ENCODE measurements around the gene CYP2A7. TPM values are rescaled to one million over a fixed set of nuclear protein-coding genes. Genes with fewer than 3 reads are reported as not detected.
"Not testable (repeated sequence)": the region's sequence is repeated elsewhere in the genome, so short reads cannot be mapped to it uniquely, and the experiment has no call there.

The CYP2A7 gene
- total RNA-seq (2021; ENCODE audit: unreplicated experiment): not detected
- polyA plus RNA-seq (2012): 0.03 and 0.06 TPM in 2 replicates
- Bru-seq, nascent RNA: not detected
- not detected for BruChase-seq, experiment 1, labeled RNA remaining after a 6-hour chase
- BruChase-seq, experiment 2, labeled RNA remaining after a 2-hour chase: not detected
- long read RNA-seq: 0 reads

- BruUV-seq (replicated peaks); DNase-seq (ENCODE audit: low read depth, low spot score); RAD21 ChIA-PET (ENCODE audit: low non-redundant PET in 1 of 2, low total read pairs in 2 of 2, uncharacterized antibody in 2 of 2, unreplicated experiment in 2 of 2); CTCF ChIA-PET; H4K20me1 ChIP-seq (ENCODE audit: insufficient read depth); H3K4me3 ChIP-seq (replicated peaks in 1 of 2; ENCODE audit: low read depth in 1 of 2, low read length in 2 of 2); H3K9me2 ChIP-seq (ENCODE audit: insufficient read depth); ATAC-seq; H3K9ac ChIP-seq (ENCODE audit: low read length); H3K36me3 ChIP-seq (ENCODE audit: control insufficient read depth in 1 of 2, insufficient read depth in 2 of 2, low read length in 2 of 2); POLR2A ChIA-PET; H3K79me2 ChIP-seq (ENCODE audit: insufficient read depth, low read length); H3K9me3 ChIP-seq (ENCODE audit: control insufficient read depth in 1 of 2, insufficient read depth in 1 of 2, low read depth in 1 of 2, low read length in 2 of 2); H3K4me2 ChIP-seq (ENCODE audit: low read length); H3K4me1 ChIP-seq (ENCODE audit: control insufficient read depth in 1 of 2, insufficient read depth in 2 of 2, low read length in 2 of 2); H2AFZ ChIP-seq (ENCODE audit: low read depth, low read length, poor library complexity, severe bottlenecking); H3K27ac ChIP-seq (ENCODE audit: low read depth, low read length); intact Hi-C loops (cut with micrococcal nuclease): not testable (repeated sequence)
- H3K27me3 ChIP-seq (ENCODE audit: insufficient read depth, low read length): peaks cover 15% of the 10 kb centered on the region; the same call in 1 of the 2 replicates
These were observed at the start of gene CYP2A7 for GRCh38 chr19:40882062-40882461. Gene CYP2A7 (minus strand): TSS chr19:40882231. CDS start chr19:40882210, 21 bp downstream.

GRCh38 chr19:40930799-40931198 is 48.8 kb upstream of the CYP2A7 start:
- RAD21 ChIA-PET (ENCODE audit: low non-redundant PET in 1 of 2, low total read pairs in 2 of 2, uncharacterized antibody in 2 of 2, unreplicated experiment in 2 of 2); intact Hi-C loops (cut with micrococcal nuclease); DNase-seq (ENCODE audit: low read depth, low spot score); H3K4me3 ChIP-seq (replicated peaks in 1 of 2; ENCODE audit: low read depth in 1 of 2, low read length in 2 of 2); H4K20me1 ChIP-seq (ENCODE audit: insufficient read depth); H3K9me2 ChIP-seq (ENCODE audit: insufficient read depth); CTCF ChIA-PET; ATAC-seq; H3K4me2 ChIP-seq (ENCODE audit: low read length); POLR2A ChIA-PET; H3K4me1 ChIP-seq (ENCODE audit: control insufficient read depth in 1 of 2, insufficient read depth in 2 of 2, low read length in 2 of 2); BruUV-seq (replicated peaks); H3K9ac ChIP-seq (ENCODE audit: low read length); H2AFZ ChIP-seq (ENCODE audit: low read depth, low read length, poor library complexity, severe bottlenecking); H3K79me2 ChIP-seq (ENCODE audit: insufficient read depth, low read length); H3K9me3 ChIP-seq (ENCODE audit: control insufficient read depth in 1 of 2, insufficient read depth in 1 of 2, low read depth in 1 of 2, low read length in 2 of 2); H3K27ac ChIP-seq (ENCODE audit: low read depth, low read length); H3K36me3 ChIP-seq (ENCODE audit: control insufficient read depth in 1 of 2, insufficient read depth in 2 of 2, low read length in 2 of 2): not testable (repeated sequence)
- peaks cover 74% of the 10 kb centered on the region for H3K27me3 ChIP-seq (ENCODE audit: insufficient read depth, low read length)

GRCh38 chr19:40929942-40930341 is 47.9 kb upstream of the CYP2A7 start:
- H3K9me3 ChIP-seq (ENCODE audit: control insufficient read depth in 1 of 2, insufficient read depth in 1 of 2, low read depth in 1 of 2, low read length in 2 of 2); intact Hi-C loops (cut with micrococcal nuclease); CTCF ChIA-PET; H3K36me3 ChIP-seq (ENCODE audit: control insufficient read depth in 1 of 2, insufficient read depth in 2 of 2, low read length in 2 of 2); H3K9me2 ChIP-seq (ENCODE audit: insufficient read depth); H3K79me2 ChIP-seq (ENCODE audit: insufficient read depth, low read length); H3K27ac ChIP-seq (ENCODE audit: low read depth, low read length); H3K4me3 ChIP-seq (replicated peaks in 1 of 2; ENCODE audit: low read depth in 1 of 2, low read length in 2 of 2); H3K9ac ChIP-seq (ENCODE audit: low read length); H4K20me1 ChIP-seq (ENCODE audit: insufficient read depth); DNase-seq (ENCODE audit: low read depth, low spot score); BruUV-seq (replicated peaks); H3K4me1 ChIP-seq (ENCODE audit: control insufficient read depth in 1 of 2, insufficient read depth in 2 of 2, low read length in 2 of 2); H3K4me2 ChIP-seq (ENCODE audit: low read length); RAD21 ChIA-PET (ENCODE audit: low non-redundant PET in 1 of 2, low total read pairs in 2 of 2, uncharacterized antibody in 2 of 2, unreplicated experiment in 2 of 2); H2AFZ ChIP-seq (ENCODE audit: low read depth, low read length, poor library complexity, severe bottlenecking); POLR2A ChIA-PET: not testable (repeated sequence)
- peaks cover 83% of the 10 kb centered on the region for H3K27me3 ChIP-seq (ENCODE audit: insufficient read depth, low read length)
- ATAC-seq: 0 out of 2 replicates have a peak, but pooled peaks have one; percentile 40

Measured in HCT116 (cell line).